Epidermal melanocyte (primary cell): ENCODE measurements around the gene MAT1A.
"Not testable (repeated sequence)": the region's sequence is repeated elsewhere in the genome, so short reads cannot be mapped to it uniquely, and the experiment has no call there.

ENCODE experiments used
- DNase-seq: peaks from one replicate; pipeline ENCODE4 v3.0.0; 2011; ENCODE audit warnings: low spot score; ENCODE audit not compliant: insufficient read length

MAT1A gene

GRCh38 chr10:80265740-80266512, 23.5 kb downstream of the MAT1A start:
- DNase-seq: no peak

DNA sequence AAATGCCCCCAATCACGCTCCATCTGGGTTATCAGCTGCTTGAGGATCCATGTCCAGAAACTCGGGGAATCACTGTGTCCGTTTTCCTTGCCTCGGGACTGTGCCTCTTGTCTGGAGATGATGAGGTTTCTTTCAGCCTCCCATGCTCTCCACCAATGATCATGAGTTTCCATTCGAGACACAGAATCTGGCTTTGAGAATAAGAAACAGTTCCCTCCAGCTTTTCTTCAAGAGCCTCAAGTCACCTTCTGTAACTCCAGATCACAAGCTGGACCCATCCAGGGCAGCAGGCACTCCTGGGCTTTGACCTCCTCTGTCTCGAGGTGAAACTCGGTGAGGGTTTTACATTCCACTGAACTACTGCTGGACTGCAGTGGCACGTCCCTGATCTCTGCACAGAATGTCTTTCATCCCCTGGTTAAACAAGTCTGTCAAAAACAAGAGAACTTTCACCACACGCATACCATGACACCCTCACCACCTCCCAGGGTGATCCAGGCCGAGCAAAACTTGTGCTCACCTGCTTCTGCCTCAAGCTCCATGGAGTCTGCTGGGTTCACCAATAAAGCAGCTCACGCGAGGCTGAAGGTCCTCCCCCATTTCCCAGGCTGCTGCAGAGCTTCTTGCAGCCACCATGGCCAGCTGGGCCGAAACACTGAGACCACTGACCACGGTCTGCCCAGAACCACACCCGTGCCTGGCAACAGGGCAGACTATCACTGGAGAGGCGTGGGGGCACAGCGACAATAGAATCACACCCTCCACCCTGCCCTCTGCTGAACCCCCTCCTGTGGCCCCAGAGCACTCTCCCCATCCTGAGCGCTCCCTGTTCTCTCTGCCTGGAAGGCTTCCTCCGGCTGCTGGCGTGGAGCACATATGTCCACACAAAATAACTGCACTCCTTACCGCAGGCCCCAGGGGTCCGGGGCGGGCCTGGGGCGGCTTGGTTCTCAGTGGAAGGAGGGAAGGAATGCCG, 25.1 kb downstream of the MAT1A start:
- no peak for DNase-seq

- DNase-seq: no peak
Observed at GRCh38 chr10:80261316-80262030, 28.0 kb downstream of the MAT1A start.

DNA sequence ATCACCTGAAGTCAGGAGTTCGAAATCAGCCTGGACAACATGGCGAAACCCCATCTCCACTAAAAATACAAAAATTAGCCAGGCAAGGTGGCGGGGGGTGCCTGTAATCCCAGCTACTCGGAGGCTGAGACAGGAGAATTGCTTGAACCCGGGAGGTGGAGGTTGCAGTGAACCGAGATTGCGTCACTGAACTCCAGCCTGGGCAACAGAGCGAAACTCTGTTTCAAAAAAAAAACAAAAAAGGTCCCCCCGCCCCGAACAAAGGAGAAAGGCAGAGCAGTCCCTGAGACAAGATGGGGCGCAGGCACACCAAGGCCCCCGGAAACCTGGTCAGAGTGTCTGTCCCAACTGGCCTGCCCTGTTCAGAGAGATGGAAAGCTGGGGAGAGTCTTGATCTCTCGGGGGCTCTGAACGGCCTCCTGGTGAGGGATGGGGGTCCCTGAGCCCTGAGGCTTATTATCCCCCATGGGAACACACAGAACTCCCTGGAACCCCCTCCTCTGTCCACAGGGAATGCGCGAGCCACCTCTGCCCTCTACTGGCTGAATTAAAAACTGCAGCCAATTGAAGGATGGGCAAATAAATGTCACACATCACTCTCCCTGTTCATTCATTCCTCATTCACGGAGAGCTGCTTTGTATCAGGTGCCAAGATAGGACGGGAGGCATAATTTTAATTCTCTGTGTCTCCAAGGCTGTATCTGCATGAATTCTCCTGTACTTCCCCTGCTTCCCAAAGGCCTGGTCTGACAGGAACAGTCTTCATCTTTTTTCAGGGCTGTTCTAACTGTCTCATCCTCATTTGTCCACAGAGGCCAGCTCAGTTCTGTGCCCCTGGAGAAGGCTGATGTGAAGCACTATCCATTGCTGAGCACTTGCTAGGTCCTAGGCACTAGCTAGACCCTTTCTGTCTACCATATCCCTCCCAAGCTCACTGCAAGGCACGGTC, 28.9 kb downstream of the MAT1A start:
- no peak for DNase-seq

GRCh38 chr10:80259405-80259871, 30.0 kb downstream of the MAT1A start:
- no peak for DNase-seq

DNA sequence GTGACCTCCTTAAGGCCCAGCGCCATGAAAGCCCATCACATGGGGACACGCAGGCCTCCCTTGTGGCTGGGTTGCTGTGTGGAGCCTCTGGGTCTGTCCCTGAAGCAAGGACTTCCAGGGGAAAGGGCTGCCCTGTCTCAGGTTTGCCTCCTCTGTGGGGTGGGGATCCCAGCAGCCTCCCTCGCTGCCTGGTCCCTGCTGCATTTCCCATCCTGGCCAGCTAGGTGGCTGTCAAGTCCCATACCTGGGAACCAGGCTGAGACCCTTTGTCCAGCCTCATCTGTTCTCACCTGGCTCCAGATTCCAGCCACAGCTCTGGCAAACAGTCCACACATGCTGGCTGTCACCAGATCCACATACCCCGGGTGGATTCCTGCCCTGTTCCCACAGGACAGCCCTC, 32.7 kb downstream of the MAT1A start:
- not testable (repeated sequence) for DNase-seq

DNA sequence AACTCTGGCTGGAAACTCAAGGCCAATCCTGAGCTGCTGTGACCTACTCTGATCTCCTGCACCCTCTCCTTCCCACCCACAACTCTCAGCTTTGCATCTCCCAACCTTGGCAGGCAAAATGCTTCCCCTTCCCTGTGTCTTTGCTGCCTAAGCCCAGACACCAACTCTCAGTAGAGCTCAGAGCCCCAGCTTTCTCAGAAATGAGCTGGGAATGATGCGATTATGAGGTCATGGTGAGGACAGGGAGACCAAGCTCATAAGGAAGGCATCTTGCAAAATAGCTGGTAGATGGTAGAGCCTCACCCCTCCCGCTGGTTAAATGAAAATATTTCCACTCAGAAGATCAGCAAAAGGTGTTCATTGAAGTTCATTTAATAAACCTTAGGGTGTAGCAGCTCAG, 34.7 kb downstream of the MAT1A start:
- DNase-seq: not testable (repeated sequence)

GRCh38 chr10:80253963-80254271, 35.5 kb downstream of the MAT1A start:
- DNase-seq: not testable (repeated sequence)

- no peak for DNase-seq
Observed at GRCh38 chr10:80253266-80253962, 36.0 kb downstream of the MAT1A start.

GRCh38 chr10:80252296-80252887, 37.1 kb downstream of the MAT1A start:
- no peak for DNase-seq

GRCh38 chr10:80251703-80252280, 37.7 kb downstream of the MAT1A start:
- DNase-seq: not testable (repeated sequence)

GRCh38 chr10:80250399-80250798, 39.1 kb downstream of the MAT1A start:
- DNase-seq: not testable (repeated sequence)

DNA sequence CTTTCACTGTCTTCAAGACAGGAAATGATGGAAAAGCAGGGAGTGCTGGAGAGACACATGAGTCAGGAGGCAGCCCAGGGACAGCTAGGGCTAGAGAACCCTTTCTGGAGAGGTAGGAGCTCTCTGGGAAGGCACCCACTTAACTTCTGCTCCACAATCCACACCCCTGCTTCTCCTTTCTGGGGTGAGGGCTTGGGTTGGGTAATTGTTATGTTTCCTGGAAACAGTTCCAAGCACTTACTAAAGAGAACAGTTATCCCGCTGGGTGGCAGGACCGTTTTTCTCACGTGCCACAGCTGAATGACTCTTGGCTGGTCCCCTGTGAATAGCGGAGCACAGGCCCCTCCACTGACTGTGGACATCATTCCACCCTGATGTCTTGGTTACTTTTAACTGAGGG, 39.6 kb downstream of the MAT1A start:
- not testable (repeated sequence) for DNase-seq

DNA sequence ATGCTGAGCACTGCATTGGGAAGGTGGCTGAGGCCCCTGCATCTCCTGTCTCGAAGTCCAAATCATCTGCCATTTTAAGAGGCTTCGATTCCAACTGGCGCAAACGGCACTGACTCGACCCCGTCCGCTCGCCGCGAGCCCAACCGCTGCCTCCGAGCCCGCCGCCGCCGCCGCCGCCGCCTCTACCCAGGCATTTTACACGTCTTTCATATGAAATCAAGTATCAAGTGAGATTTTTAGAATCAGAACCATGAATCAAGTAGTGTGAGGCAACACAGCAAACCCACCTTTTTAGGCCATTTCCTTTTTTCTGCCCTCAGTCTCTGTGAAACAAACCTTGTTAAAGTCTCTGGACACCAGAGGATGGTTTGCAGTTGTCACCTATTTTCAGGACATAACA, 41.8 kb downstream of the MAT1A start:
- DNase-seq: not testable (repeated sequence)

DNA sequence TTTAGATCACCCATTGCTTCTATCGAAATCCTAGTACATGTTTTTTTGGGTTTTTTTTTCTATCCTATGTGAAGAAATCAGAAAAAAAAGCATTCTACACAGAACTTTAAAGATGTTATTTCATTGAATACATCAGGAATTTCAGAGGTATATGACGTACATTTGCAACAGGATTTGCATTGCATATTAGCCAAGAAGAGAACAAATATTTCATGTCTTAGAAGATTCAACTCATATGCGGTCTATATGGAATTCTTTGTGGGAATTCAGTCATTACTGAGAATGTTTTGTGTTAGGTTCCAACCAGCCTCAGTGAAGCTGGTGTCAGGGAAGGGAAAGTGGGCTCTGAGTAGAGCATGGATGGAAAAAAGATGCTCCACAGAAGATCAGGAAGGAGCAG, 45.1 kb downstream of the MAT1A start:
- not testable (repeated sequence) for DNase-seq

DNA sequence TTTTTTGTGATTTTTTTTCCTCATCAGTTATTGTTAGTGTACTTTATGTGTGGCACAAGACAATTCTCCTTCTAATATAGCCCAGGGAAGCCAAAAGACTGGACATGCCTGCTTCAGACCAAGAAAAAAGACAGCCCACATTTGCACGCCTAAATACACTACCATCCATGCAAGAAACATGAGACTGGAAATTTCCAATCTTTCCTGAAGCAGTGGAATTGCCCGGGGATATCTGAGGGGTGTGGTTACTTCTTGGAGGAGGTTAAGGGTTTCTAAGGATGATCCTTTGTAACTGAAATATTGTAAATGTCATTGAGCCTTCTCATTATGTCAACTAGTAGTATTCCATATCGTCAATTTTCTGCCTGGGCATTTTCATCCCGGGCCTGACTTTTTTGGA, 47.1 kb downstream of the MAT1A start:
- not testable (repeated sequence) for DNase-seq

DNA sequence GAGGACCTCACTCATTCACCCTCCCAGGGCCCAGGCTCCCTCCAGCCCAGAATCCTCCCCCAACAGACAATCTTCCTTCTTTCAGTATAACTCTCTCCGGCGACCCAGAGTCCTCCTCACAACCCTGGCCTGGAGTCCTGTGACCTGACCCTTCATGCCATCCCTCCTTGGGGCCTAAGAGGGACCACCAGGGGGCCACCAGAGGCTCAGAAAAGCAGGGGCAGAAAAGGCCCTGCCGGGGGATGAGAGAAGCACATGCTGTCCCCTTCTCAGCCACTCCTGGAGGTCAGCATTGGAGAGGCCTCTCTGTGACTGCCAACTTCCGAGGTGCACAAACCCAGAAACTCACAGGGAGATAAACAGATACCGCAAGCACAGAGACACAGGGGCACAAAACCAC, 53.0 kb downstream of the MAT1A start:
- not testable (repeated sequence) for DNase-seq

GRCh38 chr10:80234331-80235235, 54.9 kb downstream of the MAT1A start:
- DNase-seq: not testable (repeated sequence)
